GM12874 (cell line): ENCODE data around the gene EXT2.

ENCODE experiments used
- CTCF ChIP-seq: IDR thresholded peaks from 2 replicates; pipeline ENCODE4 v1.5.1; 2011; ENCODE audit warnings: low read depth, mild to moderate bottlenecking, control low read depth, low read length, moderate library complexity; ENCODE audit not compliant: insufficient read depth

EXT2 gene

GRCh38 chr11:44275241-44275640, 179.8 kb downstream of the EXT2 start:
- no peak for TF ChIP-seq CTCF

GRCh38 chr11:44275961-44276550, 180.6 kb downstream of the EXT2 start:
- TF ChIP-seq CTCF = no peak

DNA sequence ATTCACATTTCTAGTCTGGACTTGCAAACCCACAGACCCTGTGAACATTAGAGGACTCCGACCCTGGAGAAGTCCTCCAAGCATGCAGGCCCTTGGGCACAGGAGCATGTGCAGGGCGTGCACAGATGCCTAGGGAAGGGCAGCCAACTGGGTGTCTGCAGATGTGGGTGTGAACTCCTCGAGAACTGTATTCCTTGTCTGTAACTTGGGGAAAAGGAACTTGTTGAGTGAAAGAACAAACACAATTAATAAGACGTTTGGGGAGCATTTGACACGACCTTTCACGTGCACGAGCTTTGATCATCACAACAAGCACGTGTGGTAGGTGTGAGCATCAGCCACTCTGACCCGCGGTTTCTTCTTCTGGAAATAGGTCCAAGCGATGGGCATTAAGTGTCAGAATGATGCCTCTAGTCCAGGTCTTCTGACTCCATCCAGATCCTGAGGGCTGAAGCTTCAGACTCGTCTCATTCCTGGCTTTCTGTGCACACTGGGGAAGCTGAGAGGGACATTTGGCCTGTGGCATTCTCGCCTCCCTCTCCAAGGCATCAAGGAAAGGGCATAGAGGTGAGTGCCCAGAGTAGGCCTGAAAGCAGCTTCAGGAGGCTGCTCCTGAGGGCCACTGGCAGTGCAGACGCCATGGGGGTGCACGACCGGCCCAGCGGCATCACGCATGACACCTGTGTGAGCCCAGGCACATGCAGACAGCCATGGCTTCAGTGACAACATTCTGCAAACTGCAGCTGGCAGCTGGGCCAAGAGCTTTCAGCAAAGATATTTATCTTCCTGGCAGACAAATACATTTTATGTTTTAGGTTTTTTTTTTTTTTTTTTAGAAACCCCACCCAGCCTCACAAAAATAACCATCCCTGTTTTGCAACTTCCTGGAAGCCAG, 182.0 kb downstream of the EXT2 start:
- no peak for TF ChIP-seq CTCF

GRCh38 chr11:44279483-44279882, 184.0 kb downstream of the EXT2 start:
- TF ChIP-seq CTCF = no peak

- no peak for TF ChIP-seq CTCF
Observed at GRCh38 chr11:44280257-44280656, 184.8 kb downstream of the EXT2 start.

DNA sequence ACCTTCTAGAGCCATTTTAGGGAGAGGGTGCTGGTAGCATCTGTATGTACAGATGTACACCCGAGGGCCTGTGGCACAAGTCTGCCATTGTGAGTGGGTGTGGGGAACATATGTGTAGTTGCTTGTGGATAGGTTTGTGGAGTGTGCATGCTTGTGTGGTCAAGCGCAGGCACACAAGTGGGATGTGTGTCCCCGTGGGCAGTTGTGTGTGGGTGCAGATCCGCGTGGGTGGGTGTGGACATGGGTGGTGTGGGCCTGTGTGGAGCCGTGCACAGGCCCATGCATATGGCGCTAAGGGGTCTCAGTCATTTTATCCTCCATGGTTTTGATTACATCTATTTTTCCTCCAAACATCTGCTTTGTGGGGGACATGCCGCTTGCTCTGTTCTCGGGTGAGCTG, 185.7 kb downstream of the EXT2 start:
- no peak for TF ChIP-seq CTCF

DNA sequence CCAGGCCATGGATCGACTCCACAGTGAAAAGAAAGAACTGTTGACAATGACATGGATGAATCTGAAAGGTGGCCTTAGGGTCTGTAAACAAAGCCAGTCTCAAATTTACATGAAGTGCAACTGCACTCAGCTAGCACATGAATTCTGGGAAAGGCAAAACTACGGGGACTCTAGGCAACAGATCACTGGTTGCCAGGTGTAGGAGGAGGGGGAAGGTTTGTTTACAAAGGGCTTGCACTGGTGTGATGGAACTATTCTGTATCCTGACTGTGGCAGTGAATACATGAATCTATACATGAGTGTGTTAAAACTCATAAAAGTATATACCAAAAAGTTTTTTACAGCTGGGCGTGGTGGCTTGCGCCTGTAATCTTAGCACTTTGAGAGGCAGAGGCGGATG, 187.1 kb downstream of the EXT2 start:
- no peak for TF ChIP-seq CTCF
